Measurements from ENCODE around the gene VCAM1. TPM values are rescaled to one million over a fixed set of nuclear protein-coding genes. Genes with fewer than 3 reads are reported as not detected.

Gene VCAM1
- 0.18 and 6.0 TPM in 2 replicates for total RNA-seq

GRCh38 chr1:100719490-100719889, at the start of gene VCAM1:
Gene VCAM1, plus strand, starts transcription at chr1:100719742. Its CDS starts 119 bp downstream, at chr1:100719861.

Other genes with a start within 250 kb of the VCAM1 start
- gene GPR88, start 181.6 kb upstream of the VCAM1 start, total RNA-seq: under 0.01 TPM in 1 of 2 replicates, not detected in the other
- gene EXTL2, start 175.1 kb downstream of the VCAM1 start, total RNA-seq: 15.7 and 17.5 TPM in 2 replicates
- 21.1 and 37.3 TPM in 2 replicates for gene SLC30A7, start 176.3 kb downstream of the VCAM1 start, total RNA-seq

All from cardiac atrium fibroblast (primary cell).